T-helper 9 cell (primary cell): ENCODE results near the gene LRR1.
"Not testable (repeated sequence)": the region's sequence is repeated elsewhere in the genome, so short reads cannot be mapped to it uniquely, and the experiment has no call there.

Experiments
- DNase-seq: peaks from one replicate; pipeline ENCODE4 v3.0.0-alpha.2; 2020
- total RNA-seq, 2 donors: gene quantifications; one replicate each; lab custom pipeline; 2026; lab: John Stamatoyannopoulos, UW

LRR1 gene
- total RNA-seq: 7.5 to 23.2 reads per million in 2 donors

GRCh38 chr14:49598485-49599300 lies at the start of gene LRR1:
TSS of gene LRR1 (plus strand) at chr14:49598940. CDS start at chr14:49599021, 81 bp downstream.
- peak; percentile 80 for DNase-seq

GRCh38 chr14:49549446-49549845 lies 49.3 kb upstream of the LRR1 start:
- DNase-seq: no peak

GRCh38 chr14:49549881-49550280 lies 48.9 kb upstream of the LRR1 start:
- DNase-seq: no peak

- DNase-seq: no peak
Measured at GRCh38 chr14:49550286-49551184, 48.2 kb upstream of the LRR1 start.

- no peak for DNase-seq
Measured at GRCh38 chr14:49551569-49551968, 47.2 kb upstream of the LRR1 start.

- DNase-seq: no peak
Measured at GRCh38 chr14:49553106-49553505, 45.6 kb upstream of the LRR1 start.

- DNase-seq: no peak
Measured at GRCh38 chr14:49553892-49554291, 44.8 kb upstream of the LRR1 start.

- DNase-seq: no peak
Measured at GRCh38 chr14:49559979-49560768, 38.6 kb upstream of the LRR1 start.

GRCh38 chr14:49566714-49567113 lies 32.0 kb upstream of the LRR1 start:
- no peak for DNase-seq

GRCh38 chr14:49569281-49569680 lies 29.5 kb upstream of the LRR1 start:
- DNase-seq: no peak

GRCh38 chr14:49574038-49574437 lies 24.7 kb upstream of the LRR1 start:
- no peak for DNase-seq

- DNase-seq: no peak
Measured at GRCh38 chr14:49578141-49578540, 20.6 kb upstream of the LRR1 start.

GRCh38 chr14:49579841-49580240 lies 18.9 kb upstream of the LRR1 start:
- DNase-seq: no peak

GRCh38 chr14:49581209-49582112 lies 17.3 kb upstream of the LRR1 start:
- no peak for DNase-seq

- DNase-seq: no peak
Measured at GRCh38 chr14:49582113-49582977, 16.4 kb upstream of the LRR1 start.

- DNase-seq: no peak
Measured at GRCh38 chr14:49583629-49584028, 15.1 kb upstream of the LRR1 start.

GRCh38 chr14:49584058-49584457 lies 14.7 kb upstream of the LRR1 start:
- no peak for DNase-seq

- DNase-seq: not testable (repeated sequence)
Measured at GRCh38 chr14:49584981-49585640, 13.6 kb upstream of the LRR1 start.

GRCh38 chr14:49585803-49586672 lies 12.7 kb upstream of the LRR1 start, which contains the start of gene RPS29:
TSS of gene RPS29 (minus strand) at chr14:49586380. CDS start at chr14:49586346, 34 bp downstream.
- peak; percentile 94 for DNase-seq
